ENCODE results near the gene SLFN5.
"Not testable (repeated sequence)": the region's sequence is repeated elsewhere in the genome, so short reads cannot be mapped to it uniquely, and the experiment has no call there.

SLFN5 gene

GRCh38 chr17:35294756-35295155 is 51.9 kb downstream of the SLFN5 start:
- DNase-seq = no peak

DNA sequence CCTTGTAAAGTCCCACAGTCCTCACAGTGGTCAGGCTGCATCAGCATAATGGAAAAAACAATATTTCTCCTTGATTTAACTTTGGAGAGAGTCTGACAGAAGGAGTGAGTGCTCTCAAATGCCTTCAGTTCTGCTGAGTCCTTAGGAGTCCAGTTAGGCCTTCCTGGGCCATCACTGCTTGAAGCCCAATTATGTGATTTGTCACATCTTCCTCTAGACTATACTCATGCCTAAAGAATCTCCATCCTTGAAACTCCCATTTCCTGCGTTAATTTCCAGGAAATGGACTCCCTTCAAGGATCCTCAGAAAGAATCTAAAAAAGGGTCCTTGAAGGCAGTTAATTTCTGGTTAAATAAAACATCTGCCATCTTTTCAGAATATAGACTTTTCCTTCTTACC is 52.8 kb downstream of the SLFN5 start:
- DNase-seq = no peak

DNA sequence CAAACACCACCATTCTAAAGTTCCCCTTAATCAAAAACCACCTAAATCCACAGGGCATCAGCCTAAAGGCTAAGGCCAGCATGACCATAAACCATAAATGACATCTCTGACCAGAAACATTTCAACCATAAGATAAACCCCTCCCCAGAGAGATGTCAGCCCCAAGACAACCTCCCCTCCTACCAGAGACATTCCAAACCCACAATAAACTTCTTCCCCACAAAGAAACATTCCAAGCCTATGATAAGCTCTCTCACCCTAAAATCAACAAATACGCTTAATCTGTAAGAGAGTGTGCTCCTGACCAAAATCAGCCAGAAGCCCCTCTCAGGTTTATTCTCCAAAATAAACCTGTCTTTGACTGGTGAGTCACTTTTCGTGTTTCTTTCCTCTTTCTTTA is 54.8 kb downstream of the SLFN5 start:
- DNase-seq = no peak

GRCh38 chr17:35298639-35299038 is 55.8 kb downstream of the SLFN5 start:
- DNase-seq = no peak

DNA sequence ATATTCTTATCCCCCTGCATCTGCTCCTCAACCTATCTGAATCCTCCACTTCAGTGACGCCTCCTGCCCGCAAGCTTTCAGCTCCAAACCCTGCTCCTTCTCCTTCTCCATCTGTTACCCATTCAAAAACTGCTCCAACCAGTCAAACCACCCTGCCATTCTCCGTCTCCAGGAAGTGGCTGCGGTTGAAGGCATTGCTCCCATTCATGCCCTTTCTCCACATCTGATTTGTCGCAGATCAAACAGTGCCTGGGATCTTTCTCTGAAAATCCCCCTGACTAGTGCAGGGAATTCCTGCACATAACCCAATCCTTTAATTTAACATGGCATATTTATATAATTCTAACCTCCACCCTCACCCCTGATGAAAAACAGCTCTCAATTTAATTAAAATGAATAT is 56.3 kb downstream of the SLFN5 start:
- DNase-seq = no peak

DNA sequence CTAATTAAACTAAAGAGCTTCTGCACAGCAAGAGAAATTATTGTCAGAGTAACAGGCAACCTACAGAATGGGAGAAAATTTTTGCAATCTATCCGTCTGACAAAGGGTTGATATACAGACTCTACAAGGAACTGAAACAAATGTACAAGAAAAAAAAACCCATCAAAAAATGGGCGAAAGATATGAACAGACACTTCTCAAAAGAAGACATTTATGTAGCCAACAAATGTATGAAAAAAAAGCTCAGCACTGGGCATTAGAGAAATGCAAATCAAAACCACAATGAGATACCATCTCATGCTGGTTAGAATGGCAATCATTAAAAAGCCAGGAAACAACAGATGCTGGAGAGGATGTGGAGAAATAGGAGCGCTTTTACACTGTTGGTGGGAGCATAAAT is 66.5 kb downstream of the SLFN5 start:
- DNase-seq = not testable (repeated sequence)

GRCh38 chr17:35312346-35312745 is 69.5 kb downstream of the SLFN5 start:
- DNase-seq = no peak

GRCh38 chr17:35312790-35313711 is 70.2 kb downstream of the SLFN5 start:
- no peak for DNase-seq

DNA sequence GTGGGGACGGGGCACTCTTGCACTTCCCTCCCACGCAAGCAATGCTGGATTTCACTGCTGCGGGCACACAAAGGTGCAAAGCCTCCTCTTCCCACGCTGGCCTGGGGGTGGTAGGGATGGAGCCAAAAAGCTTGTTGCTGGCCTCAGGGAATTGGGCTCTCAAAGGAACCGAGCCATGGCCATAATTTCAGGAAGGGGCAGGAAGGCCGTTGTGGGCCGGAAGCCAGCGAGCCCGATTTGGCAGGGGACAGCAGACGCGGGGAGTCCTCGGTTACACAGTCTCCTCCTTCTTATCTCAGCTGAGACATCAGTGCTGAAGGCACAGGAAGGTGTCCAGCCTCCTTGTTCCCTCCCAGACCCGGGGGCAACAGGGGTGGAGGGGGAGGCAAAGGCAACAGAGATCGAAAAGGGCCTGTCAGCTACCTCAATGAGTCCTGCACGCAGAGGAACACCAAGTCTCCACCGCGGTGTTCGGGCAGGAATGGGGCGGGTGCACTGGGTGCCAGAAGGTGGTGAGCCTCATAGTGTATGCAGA is 71.1 kb downstream of the SLFN5 start:
- DNase-seq = no peak

DNA sequence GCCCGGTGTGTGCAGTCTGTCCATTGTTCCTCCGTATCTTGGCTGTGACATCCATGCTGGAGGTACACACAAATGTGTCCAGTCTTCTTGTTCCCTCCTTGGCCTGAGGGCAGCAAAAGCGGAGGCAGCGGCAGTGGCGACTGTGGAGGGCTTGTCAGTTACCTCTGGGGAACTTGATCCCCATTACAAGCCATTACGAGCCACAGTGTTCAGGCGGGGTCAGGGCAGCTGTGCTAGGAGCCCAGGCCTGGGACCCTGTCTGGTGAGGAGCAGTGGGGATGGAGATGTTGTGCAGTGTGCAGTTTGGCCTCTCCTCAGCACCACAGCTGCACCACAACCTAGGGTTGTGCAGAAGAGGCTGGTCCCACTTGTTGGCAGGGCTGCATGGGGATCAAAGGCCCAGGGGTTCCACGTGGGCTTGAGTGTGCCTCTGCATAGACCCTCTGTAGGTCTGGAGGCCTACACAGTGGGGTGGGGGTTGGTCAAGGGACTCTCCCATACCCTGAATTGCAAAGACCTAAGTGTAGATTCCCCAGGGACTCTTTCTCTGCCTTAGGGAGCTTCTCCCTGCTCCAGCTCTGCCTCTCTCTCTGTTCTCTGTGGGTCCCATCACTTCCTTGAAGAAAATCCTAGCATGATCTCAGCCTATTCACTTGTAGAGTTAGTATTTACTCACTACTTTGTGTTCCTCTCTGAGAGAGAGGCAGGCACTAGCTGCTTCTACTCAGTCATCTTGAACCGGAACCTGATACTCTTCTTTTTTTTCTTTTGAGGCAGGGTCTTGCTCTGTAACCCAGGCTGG is 71.7 kb downstream of the SLFN5 start:
- no peak for DNase-seq

- no peak for DNase-seq
These were observed 72.4 kb downstream of the SLFN5 start for GRCh38 chr17:35315283-35315682.

DNA sequence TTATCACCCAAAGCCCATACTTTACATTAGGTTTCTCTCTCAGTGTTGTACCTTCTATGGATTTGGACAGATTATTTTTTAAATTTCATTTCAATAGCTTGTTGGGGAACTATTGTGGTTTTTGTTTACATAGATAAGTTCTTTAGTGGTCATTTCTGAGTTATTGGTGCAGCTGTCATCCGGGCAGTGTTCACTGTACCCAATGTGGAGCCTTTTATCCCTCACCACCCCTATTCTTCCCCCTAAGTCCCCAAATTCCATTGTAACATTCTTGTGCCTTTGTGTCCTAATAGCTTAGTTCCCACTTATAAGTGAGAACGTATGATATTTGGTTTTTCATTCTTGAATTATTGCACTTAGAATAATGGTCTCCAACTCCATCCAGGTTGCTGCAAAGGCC is 73.1 kb downstream of the SLFN5 start:
- no peak for DNase-seq

DNA sequence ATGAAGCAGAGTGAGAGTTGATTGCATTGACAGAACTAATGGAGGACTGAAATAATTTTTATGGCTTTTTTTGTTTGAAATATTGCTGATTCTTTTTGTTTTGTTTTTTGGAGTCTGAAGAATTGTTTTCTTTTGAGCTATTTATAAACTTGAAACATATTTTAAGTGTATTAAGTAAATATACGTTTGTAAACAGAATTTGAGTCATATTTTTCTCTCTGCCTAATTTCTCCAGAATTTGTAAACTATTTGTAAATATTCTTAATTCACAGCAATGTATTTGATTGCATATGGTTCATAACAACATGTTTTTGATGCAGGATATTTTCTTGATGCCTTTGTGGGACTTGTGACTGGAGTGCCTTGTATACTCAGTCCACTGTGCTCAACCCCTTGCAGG is 79.9 kb downstream of the SLFN5 start:
- DNase-seq = no peak
